GM23248 (cell line): ENCODE results near the gene RXRA. TPM values are rescaled to one million over a fixed set of nuclear protein-coding genes. Genes with fewer than 3 reads are reported as not detected.
A peak's percentile ranks its signal among the peaks of the same experiment; 100 is the strongest.

Experiments used
- DNase-seq: peaks from one replicate; pipeline ENCODE4 v3.0.0-alpha.2; 2015
- H2AFZ ChIP-seq: fragments of 200-600 bp; sonication (generic); 2 replicates; pipeline ENCODE4 v1.6.1; 2016; ENCODE audit warnings: antibody characterized with exemption
- H3F3A ChIP-seq: fragments of 200-600 bp; sonication (generic); 2 replicates; pipeline ENCODE4 v1.6.1; 2016; ENCODE audit warnings: mild to moderate bottlenecking, antibody characterized with exemption, mixed run types; ENCODE audit not compliant: insufficient read depth
- H3K27ac ChIP-seq: fragments of 200-600 bp; sonication (generic); 2 replicates; pipeline ENCODE4 v1.5.1; 2016; ENCODE audit warnings: mild to moderate bottlenecking
- H3K27me3 ChIP-seq: fragments of 200-600 bp; sonication (generic); replicated peaks from 2 replicates; pipeline ENCODE4 v1.6.1; 2016; ENCODE audit warnings: mild to moderate bottlenecking; ENCODE audit not compliant: insufficient read depth
- H3K36me3 ChIP-seq: fragments of 200-600 bp; sonication (generic); 2 replicates; pipeline ENCODE4 v1.6.1; 2016; ENCODE audit warnings: low read depth, mild to moderate bottlenecking
- H3K4me1 ChIP-seq: fragments of 200-600 bp; sonication (generic); 2 replicates; pipeline ENCODE4 v1.6.1; 2016; ENCODE audit warnings: mild to moderate bottlenecking; ENCODE audit not compliant: insufficient read depth
- H3K4me2 ChIP-seq: fragments of 200-600 bp; sonication (generic); one replicate; pipeline ENCODE4 v1.6.1; 2016; ENCODE audit warnings: mild to moderate bottlenecking; ENCODE audit not compliant: unreplicated experiment
- H3K4me3 ChIP-seq: fragments of 200-600 bp; sonication (generic); 2 replicates; pipeline ENCODE4 v1.5.1; 2016; ENCODE audit warnings: mild to moderate bottlenecking
- H3K79me2 ChIP-seq: fragments of 200-600 bp; sonication (generic); 2 replicates; pipeline ENCODE4 v1.6.1; 2016; ENCODE audit warnings: mild to moderate bottlenecking; ENCODE audit not compliant: insufficient read depth
- H3K9ac ChIP-seq: fragments of 200-600 bp; sonication (generic); 2 replicates; pipeline ENCODE4 v1.6.1; 2016; ENCODE audit warnings: mild to moderate bottlenecking
- H3K9me2 ChIP-seq: fragments of 200-600 bp; sonication (generic); 2 replicates; pipeline ENCODE4 v1.6.1; 2016; ENCODE audit warnings: mixed run types, mild to moderate bottlenecking, moderate library complexity; ENCODE audit not compliant: insufficient read depth
- H3K9me3 ChIP-seq: fragments of 200-600 bp; sonication (generic); one replicate; pipeline ENCODE4 v1.6.1; 2017; ENCODE audit warnings: low read depth
- H4K20me1 ChIP-seq: fragments of 200-600 bp; sonication (generic); 2 replicates; pipeline ENCODE4 v1.6.0; 2016; ENCODE audit not compliant: insufficient read depth
- EZH2 ChIP-seq: fragments of 200-600 bp; sonication (generic); IDR thresholded peaks from 2 replicates; pipeline ENCODE4 v1.6.1; 2018; ENCODE audit warnings: antibody characterized with exemption, mild to moderate bottlenecking; ENCODE audit not compliant: insufficient read depth, poor library complexity, severe bottlenecking
- EZH2phosphoT487 ChIP-seq: fragments of 200-600 bp; sonication (generic); IDR thresholded peaks from 2 replicates; pipeline ENCODE4 v1.6.1; 2018; ENCODE audit warnings: antibody characterized with exemption, moderate library complexity, mild to moderate bottlenecking, low read depth; ENCODE audit not compliant: insufficient read depth
- WGBS, 2 experiments: methylation state at CpG; one replicate each; pipeline ENCODE4 v1.1.6; 2015 to 2017; ENCODE audit warnings: low lambda C conversion rate in 2 of 2, low coverage in 1 of 2; ENCODE audit errors: missing lambda C conversion rate in 2 of 2; 5-methylcytosine and 5-hydroxymethylcytosine counted together
- in situ Hi-C: fragments of 300-500 bp; cut with MboI; formaldehyde crosslinking; loops from 2 replicates; pipeline ENCODE4 v1.15.0; 2020
- polyA plus RNA-seq: library from polyadenylated mRNA; unstranded; fragments of >200 nt; fragmentation: Nextera tagmentation; extraction: Ambion mirVana; gene quantifications from 2 replicates; pipeline ENCODE4 v1.2.1, GENCODE V29; 2016
- total RNA-seq: library from RNA; depleted of rRNA; stranded (reverse); fragments of >200 nt; shearing (Covaris generic); gene quantifications from 2 replicates; pipeline ENCODE4 v1.2.3, GENCODE V29; 2014

RXRA gene
- total and polyA plus RNA-seq, 2 experiments from 2014 or later = 3.9 to 34.8 TPM

DNA sequence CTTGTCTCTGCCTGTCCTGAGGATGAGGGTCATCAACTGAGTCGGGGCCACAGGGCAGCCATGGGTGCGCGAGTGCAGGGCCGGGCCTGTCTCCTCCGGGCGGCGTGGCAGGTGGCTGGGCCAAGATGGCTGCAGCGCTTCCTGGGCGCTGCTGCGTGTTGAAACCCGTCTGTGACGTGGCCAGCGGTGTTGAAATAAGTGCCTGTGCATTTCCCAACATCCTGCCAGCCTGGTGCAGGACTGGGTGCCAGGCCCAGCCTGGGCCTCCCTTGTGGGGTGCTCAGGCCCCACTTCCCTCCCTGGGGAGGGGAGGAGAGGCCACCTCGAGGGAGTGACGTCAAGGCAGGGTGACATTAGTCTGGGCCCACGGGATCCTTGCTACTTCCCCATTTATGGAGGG lies 45.5 kb downstream of the RXRA start:
- in situ Hi-C loops = no loop called here
- Histone ChIP-seq H3F3A (peaks cover 5% of the 10 kb centered on the region; the same call in 1 of the 2 replicates), H4K20me1 (peaks cover 3% of the 10 kb centered on the region; the same call in 1 of the 2 replicates), H3K79me2 (peaks cover 94% of the 10 kb centered on the region), H3K9ac (no peak overlapping the region), H3K9me2 (no peaks in the 10 kb centered on the region), H3K27me3 (no peaks in the 10 kb centered on the region), H3K4me2 (no peak overlapping the region), H3K4me1 (peaks cover 23% of the 10 kb centered on the region), H3K4me3 (no peak overlapping the region), H3K36me3 (no peaks in the 10 kb centered on the region), H3K9me3 (no peaks in the 10 kb centered on the region), H3K27ac (no peak overlapping the region), H2AFZ (no peak overlapping the region)
- 83 to 88% methylated on average over 14 to 15 of the region's 16 CpGs for WGBS, 2 experiments
- DNase-seq = no peak
- no peak for TF ChIP-seq EZH2phosphoT487
- no peak for TF ChIP-seq EZH2

DNA sequence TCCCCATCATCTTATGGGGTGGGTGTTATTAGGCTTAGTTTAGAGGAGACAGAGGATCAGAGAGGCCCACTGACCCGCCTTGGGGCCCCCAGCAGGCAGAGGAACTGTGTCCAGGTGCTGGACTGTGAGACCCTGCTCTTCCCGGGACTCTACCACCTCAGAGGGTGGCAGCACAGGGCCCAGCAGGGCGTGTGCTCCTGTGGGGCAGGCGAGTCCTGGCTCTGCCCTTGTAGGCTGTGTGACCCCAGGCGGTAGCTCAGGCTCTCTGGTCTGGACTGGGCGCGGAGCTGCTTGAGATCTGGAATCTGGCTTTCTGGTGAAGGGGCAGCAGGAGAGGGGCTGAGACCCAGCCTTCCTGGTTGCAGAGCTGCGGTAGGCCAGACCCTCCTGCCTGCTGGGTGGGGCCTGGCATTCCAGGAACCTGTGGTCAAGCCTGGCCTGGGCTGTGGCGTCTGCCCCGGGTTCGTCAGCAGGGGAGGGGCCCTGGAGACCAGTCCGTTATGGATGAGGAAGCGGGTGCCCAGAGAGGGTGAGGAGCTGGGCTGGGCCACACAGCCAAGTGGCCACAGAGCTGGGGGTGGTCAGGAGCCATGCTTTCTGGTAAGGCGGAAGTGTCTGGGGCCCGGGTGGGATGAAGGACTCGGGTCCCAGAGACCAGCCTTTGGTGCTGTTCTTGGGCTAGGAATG lies 46.5 kb downstream of the RXRA start:
- H3K79me2 ChIP-seq = peaks cover 96% of the 10 kb centered on the region
- no peaks in the 10 kb centered on the region for H3K9me2 ChIP-seq
- no peaks in the 10 kb centered on the region for H3K36me3 ChIP-seq
- no peaks in the 10 kb centered on the region for H3K9me3 ChIP-seq
- H3K4me3 ChIP-seq = no peak overlapping the region
- H3K9ac ChIP-seq = no peak overlapping the region
- no peak overlapping the region for H2AFZ ChIP-seq
- TF ChIP-seq EZH2 = no peak
- H3K4me1 ChIP-seq = peaks cover 15% of the 10 kb centered on the region
- H3K27ac ChIP-seq = no peak overlapping the region
- no peaks in the 10 kb centered on the region for H3K27me3 ChIP-seq
- DNase-seq = peak; percentile 49
- peaks cover 3% of the 10 kb centered on the region; the same call in 1 of the 2 replicates for H4K20me1 ChIP-seq
- WGBS, 2 experiments = 59 to 62% methylated on average over 15 to 16 of the region's 16 CpGs
- H3K4me2 ChIP-seq = no peak overlapping the region
- H3F3A ChIP-seq = no peaks in the 10 kb centered on the region
- in situ Hi-C loops = no loop called here

- Histone ChIP-seq H3F3A (no peaks in the 10 kb centered on the region), H3K79me2 (peaks cover 96% of the 10 kb centered on the region), H4K20me1 (peaks cover 3% of the 10 kb centered on the region; the same call in 1 of the 2 replicates), H3K4me3 (no peak overlapping the region), H3K9me2 (no peaks in the 10 kb centered on the region), H3K9ac (no peak overlapping the region), H3K9me3 (no peaks in the 10 kb centered on the region), H3K36me3 (no peaks in the 10 kb centered on the region), H3K4me1 (peaks cover 15% of the 10 kb centered on the region), H3K4me2 (no peak overlapping the region), H3K27ac (no peak overlapping the region), H2AFZ (no peak overlapping the region), H3K27me3 (no peaks in the 10 kb centered on the region)
- in situ Hi-C loops = no loop called here
- TF ChIP-seq EZH2phosphoT487 (no peak), EZH2 (no peak)
- WGBS, 2 experiments = 46 to 48% methylated on average over 13 of the region's 13 CpGs
- no peak for DNase-seq
Observed at GRCh38 chr9:134373269-134373668, 47.0 kb downstream of the RXRA start.

DNA sequence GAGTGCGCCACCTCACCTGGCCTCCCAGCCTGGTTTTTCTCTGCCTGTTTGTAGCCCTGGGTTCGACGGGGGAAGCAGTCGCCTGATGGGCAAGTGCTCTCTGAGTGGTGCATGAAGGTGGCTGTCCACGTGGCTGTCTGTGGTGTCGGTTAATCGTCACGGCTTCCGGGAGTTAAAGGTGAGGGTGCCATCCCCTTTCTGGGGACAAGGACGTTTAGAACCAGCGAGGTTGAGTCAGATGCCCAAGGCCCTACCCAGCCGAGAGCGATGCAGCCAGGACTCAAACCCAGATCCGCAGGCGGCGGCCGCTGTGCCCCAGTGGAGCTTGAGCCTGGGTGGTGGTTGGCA lies 47.7 kb downstream of the RXRA start:
- Histone ChIP-seq H4K20me1 (peaks cover 3% of the 10 kb centered on the region; the same call in 1 of the 2 replicates), H3K27me3 (no peaks in the 10 kb centered on the region), H3K9me2 (no peaks in the 10 kb centered on the region), H3K9me3 (no peaks in the 10 kb centered on the region), H3K9ac (no peak overlapping the region), H3K79me2 (peaks cover 98% of the 10 kb centered on the region), H2AFZ (no peak overlapping the region), H3K4me3 (no peak overlapping the region), H3F3A (no peaks in the 10 kb centered on the region), H3K27ac (no peak overlapping the region), H3K36me3 (no peaks in the 10 kb centered on the region), H3K4me2 (no peak overlapping the region), H3K4me1 (peaks cover 19% of the 10 kb centered on the region)
- in situ Hi-C loops = no loop called here
- no peak for TF ChIP-seq EZH2
- TF ChIP-seq EZH2phosphoT487 = no peak
- DNase-seq = no peak
- 97 to 99% methylated on average over 17 of the region's 17 CpGs for WGBS, 2 experiments
